Effector CD8-positive, alpha-beta T cell (primary cell): ENCODE measurements around the gene RNF26.
A peak's percentile ranks its signal among the peaks of the same experiment; 100 is the strongest.

Source experiments
- DNase-seq: peaks from one replicate; lab custom pipeline; 2025; lab: John Stamatoyannopoulos, UW

Gene RNF26

DNA sequence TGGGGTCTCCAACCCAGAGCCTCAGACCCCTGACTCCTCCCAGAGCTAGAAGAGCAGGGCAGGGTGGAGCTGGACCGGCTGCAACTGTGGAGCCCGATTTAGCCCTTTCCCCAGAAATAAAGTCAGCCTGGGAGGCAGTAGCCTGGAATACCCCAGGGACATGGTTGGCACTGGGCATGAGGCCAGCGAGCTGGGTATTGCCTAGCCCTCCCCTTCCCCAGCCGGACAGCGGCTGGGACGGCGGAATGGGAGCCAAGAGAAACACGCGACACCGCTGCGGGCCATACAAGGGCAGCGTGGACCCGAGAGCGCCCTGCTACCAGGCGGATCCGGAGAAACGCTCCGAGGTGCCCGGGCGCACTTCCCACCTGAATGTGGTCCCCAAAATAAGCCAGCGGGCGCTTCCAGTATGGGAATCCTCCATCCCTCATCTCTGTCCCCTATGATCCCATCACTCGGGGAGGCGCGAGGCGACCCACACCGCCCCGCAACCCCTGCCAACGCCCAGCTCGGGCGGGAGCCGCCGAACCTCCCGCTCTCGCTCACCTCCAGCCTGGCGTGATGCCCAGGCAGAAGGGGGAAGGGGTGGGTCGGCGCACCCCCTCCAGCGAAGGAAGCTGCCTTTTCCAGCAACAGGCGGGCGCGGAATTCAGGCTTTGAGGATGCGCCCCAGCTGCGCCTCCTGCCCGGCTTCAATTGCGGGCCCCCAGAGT is 18.2 kb upstream of the RNF26 start:
- no peak for DNase-seq

DNA sequence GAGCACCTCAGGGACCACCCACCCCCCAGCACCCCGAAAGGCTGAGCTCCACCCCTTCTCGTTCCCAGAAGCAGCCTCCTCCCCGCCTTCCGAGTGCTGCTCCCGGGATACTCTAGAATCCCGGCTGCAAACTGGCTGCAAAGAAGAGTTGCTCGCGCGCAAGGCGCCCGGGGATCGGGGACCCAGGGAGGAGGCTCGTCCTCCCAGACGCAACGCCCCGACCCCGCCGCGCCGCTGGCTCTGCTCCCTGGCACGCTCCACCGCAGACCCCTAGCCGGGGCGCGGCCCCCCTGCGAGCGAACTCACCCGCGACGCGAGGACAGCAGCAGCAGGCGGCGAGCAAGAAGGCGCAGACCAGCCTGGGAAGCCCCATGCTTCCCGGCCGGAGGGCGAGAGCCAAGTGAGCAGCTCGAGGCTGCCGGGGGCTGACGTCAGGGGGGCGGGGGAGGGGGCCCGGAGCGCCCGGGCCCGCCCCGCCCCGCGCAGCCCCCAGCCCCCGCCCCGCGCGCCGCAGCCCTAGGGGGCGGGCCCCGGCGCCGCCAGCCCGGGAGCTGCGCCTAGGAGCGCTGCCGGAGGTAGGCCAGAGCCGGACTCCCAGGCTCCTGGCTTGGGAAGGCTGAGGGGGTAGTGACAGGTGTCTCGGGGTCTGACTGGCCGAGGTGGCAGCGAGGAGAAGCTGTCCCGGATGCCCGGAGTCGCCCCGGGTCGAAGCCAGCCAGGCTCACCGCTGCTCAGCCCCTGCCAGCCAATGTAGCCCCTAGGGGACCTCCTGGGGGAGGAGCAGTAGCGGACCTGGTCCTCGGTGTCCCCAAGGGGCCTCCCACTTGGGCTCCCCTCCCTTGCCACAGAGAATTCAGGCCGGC is 17.4 kb upstream of the RNF26 start, which contains the start of gene MCAM:
Gene MCAM, minus strand, starts transcription at position 402 of the 863 bp plus-strand sequence. Its CDS starts 29 bp downstream, at position 373.
- no peak for DNase-seq

DNA sequence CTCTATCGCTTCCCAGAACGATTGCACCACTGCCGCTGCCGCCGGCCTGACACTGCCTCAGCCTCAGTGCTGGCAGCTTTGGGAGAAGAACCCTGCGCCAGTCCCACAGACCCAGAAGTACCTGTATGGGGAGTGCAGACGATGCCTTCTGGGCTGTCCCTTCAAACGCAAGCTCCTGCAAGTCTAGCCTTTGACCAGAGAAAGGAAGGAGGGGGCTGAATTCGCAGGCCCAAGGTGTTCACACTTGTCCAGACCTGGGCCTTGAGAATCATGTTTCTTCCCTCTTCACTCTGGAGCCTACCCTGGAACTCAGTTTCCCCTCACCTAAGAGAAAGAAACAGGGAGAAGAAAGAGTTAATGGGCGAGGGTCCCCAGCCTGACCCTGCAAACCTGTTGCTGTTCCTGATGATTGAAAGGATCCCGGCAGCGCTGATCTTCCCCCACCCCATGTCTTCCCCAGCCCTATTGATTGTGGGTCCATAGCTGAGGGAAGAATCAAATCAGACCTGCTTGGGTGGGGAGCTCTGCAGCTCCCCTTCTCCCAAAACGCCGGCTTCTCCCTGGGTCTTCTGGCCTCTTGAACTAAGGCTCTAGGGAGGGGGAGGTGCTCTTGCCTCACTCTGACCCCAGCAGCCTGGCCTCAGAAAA is 16.6 kb upstream of the RNF26 start:
- DNase-seq: no peak

DNA sequence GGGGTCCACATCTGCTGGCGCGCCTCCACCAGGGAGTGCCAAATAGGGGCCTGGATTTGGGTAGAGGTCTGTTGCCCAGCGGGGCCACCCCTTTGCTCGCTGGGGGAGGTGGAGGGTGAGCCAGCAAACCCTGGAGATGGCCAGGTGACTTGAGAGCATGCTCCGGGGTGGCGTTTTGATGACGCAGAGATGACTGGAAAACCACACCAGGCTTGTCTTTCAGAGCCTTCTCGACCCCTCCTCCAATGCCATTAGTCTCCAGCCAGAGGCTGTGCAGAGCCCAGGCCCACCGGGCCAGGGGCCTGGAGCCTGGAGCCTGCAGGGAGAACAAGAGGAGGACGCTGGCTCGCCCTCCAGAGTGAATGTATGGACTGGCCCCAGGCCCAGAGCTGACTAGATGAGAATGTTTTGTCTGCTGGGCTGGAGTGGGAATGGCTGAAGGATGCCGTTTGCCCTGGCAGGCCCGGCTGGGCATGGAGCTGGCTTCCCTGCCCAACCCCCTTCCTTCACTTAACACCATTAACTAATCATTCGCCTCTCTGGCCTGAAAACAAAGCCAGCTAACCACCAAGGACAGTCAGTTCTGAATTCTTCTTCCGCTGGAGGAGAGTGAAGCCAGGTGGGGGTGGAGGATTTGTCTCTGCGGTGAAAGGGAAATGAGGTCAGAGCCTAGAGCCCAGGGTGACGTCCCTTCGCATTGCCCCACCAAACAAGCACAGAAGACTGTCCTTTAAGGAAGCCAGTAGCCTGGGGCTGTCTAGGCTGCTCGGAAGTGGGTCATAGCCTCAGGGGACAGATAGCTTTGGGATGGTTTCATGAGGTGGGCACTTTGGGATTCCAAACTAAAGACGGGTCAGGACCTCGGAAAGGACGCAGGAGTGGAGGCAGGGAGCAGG is 15.8 kb upstream of the RNF26 start:
- DNase-seq: no peak

DNA sequence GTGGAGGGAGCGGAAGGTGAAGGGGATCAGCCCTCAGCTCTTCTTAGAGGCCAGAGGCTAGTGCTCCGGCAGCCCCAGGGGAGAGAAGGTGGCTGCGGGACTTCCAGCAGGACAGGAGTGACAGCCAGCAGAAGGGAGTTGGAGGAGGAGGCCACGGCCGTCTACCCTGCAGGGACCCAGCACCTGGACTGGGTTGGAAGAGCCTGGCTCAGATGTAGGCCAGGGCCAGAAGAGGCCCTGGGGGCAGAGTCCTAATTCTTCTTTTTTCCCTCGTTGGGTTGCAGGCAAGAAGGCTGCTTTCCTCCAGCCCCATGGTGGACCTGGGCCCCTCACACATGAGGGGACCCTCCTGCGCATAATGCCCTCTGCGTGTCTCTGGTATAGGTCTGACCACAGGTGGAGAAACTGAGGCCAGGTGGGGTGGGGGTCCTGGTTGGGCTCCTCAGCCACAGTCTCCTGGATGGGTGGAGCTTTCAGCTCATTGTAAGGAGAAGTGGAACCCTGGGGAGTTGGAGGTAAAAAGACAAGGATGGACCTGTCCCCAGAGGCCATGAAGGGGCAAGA is 15.1 kb upstream of the RNF26 start:
- DNase-seq: no peak

DNA sequence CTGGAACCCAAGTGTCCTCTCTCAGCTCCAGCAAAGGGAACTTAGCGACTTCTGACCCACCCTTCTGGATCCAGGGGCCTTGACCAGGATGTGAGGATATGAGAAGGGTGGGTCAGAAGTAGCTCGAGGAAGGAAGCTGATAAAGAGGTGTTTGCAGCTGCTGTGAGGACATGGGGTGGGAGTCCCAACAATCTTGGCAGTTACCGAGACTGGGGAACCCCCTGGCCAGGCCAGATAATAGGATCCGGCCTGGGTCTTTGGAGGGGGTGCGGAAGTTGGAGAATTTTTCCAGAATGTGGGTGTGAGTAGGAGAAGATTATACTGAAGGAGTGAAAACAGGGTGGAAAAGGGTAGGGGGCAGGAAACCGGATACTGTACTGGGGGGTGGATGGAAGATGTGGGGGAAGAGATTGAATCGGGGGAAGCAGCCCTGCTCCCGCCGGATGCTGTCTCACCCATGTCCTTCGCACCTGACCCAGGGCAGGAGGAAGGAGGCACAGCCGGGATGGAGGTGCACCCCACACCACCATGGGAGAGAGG is 14.6 kb upstream of the RNF26 start:
- DNase-seq: no peak

DNA sequence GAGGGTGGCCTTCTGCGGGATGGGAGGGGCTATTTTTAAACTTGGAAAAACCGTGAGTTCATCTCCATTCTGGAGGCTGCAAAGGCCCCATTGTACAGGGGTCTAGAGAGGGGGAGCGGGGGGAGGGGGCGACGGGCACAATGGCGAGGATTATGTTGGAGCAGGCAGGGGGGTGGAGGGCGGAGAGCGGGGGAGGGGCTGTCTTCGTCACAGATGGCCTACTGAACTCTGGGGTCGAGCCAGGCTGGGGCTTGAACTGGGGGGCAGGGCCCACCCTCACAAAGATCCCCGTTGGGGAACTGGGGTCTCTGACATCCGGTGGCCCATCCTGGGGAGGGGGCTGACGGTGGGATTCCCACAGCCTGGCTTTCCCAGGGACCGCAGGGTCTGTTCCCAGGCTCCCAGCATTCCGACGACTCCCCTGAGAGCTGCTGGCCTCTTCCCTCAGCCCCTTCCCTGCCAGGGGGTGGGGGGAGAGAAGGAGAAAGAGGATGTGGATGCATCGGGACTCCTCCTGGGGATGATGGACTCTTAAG is 14.0 kb upstream of the RNF26 start:
- DNase-seq: no peak

DNA sequence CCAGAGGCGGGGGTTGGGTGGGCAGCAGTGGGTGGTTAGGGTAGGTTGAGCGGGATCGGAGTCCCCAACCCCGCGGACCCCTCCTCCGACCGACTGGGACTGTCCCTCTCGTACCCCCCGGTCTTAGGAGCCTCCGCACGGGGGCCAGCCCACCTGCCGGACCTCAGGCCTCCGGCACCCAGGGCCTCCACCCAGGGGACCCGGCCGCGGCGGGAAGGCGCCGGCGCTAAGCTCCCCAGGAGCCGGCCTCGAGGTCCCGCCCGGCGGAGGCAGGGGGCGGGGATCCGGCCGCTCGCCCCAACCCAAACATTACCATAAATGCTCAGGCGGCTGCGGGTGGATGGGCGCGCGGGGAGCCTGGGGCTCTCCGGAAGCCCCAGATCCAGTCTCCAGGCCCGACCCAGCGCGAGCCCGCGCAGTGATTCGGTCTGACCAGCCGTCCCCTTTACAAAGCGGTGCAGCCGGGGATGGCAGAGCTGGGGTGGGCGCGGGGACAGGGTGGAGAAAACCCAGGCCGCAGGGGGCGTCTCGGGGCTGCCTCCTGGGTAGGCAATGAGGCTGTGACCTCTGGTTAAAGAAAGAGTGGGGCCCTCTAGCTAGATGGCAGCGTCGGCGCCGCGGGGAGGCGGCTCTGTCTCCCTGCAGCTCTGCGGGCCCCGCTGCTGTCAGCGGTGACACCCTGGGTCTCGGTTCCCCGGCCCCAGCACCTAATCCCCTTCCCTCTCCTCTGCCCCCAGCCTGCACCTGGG is 13.4 kb upstream of the RNF26 start:
- DNase-seq: peak; percentile 22

DNA sequence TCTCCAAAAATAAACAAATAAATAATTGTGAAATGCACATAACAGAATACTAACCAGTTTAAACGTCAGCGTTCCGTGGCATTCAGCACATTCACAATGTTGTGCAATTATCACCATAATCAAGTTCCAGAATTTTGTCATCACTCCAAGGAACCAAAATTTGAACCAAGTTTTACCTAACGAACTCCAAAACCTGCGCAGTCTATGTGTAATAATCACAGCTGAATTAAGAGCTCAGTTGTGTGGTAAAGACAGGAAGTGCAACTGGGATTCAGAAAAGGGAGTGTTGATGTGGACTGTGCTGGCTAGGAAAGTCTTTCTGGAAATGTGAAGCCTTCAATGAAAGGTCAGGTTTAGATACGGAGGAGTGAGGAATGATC is 12.0 kb upstream of the RNF26 start:
- no peak for DNase-seq

DNA sequence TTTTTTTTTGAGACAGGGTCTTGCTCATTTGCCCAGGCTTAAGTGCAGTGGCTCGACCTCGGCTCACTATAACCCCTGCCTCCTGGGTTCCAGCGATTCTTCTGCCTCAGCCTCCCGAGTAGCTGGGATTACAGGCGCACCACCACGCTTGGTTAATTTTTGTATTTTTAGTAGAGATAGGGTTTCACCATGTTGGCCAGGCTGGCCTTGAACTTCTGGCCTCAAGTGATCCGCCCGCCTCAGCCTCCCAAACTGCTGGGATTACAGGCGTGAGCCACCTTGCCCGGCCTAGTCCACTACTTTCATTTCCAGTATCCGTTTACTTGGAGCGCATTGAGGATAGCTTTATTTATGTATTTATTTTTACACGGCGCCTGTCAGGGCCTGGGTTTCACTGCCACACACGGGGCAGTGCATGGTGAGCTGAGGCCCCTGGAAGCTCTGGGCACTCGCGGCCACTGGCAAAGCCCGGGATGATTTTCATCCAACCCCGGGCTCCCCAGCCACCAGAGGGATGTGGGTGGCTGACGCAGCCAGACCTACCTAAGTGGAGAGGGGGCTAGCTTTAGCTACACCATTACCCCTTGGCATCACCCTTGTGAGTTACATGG is 11.3 kb upstream of the RNF26 start:
- no peak for DNase-seq

DNA sequence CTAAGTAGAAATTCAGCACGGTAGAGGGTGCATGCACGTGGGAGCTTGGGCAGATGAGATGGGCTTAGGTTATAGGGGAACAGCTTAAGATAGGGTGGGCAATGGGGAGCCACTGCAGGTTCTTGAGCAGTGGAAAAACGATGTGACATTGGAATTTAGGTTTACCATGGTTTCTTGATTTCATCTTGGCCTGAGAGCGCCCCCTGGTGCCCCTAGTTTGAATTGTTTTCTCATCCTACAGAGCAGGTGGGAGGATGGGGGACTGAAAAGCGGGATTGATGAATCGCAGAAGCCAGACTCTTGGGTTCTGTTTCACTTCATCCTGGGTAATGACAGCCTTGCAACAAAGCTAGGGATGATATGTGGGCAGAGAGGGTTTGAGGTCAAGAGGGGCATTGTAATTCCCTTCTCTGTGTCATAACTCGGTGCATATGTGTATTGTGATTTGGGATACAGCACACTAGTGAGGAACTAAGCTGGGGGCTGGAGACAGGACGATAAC is 10.7 kb upstream of the RNF26 start:
- DNase-seq: peak; percentile 78

DNA sequence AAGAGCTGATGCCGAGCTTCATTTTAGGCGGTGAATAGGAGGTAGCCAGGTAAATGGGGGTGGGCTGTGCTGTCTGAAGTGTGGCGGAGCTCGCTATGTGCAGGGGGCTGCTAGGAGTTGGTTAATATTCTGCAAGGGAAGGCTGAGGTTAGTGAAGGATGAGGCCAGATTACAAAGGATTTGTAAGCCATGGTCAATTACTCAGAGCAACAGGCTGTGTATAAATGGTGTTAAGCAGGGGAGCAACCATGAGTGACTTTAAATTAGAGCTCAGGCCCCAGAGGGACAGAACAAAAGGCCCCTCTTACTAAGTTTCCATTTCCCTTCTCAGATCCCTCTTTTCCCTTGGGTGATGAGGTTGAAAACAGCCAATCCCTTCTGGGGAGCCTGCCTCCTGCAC is 10.1 kb upstream of the RNF26 start:
- DNase-seq: no peak

DNA sequence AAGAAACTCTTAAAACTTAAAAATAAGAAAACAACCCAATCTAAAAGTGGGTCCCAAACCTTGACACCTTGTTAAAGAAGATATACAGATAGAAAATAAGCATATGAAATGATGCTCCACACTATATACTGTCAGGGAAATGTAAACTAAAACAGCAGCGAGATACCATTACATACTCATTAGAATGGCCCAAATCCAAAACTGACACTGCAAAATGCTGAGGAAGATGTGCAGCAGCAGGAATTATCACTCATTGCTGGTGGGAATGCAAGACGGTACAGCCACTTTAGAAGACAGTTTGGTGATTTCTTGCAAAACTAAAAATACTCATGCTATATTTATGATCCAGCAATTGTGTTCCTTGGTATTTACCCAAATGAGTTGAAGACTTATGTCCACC is 5.0 kb upstream of the RNF26 start:
- no peak for DNase-seq

DNA sequence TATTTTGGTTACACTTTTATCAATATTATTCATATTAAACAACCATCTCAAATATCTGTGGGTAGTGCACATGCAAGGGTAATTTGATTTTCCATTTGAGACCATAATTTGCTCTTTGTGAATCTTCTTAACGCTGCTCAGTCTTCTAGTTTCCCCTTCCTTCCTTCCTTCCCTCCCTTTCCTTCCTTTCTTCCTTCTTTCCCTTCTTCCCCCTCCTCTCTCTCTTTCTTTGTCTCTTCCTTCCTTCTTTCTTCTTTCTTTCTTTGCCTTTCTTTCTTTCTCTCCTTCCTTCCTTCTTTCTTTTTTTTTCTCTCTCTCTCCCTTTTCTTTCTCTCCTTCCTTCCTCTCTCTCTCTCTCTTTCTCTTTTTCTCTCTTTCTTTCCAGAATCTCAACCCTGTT is 4.1 kb upstream of the RNF26 start:
- DNase-seq: no peak

DNA sequence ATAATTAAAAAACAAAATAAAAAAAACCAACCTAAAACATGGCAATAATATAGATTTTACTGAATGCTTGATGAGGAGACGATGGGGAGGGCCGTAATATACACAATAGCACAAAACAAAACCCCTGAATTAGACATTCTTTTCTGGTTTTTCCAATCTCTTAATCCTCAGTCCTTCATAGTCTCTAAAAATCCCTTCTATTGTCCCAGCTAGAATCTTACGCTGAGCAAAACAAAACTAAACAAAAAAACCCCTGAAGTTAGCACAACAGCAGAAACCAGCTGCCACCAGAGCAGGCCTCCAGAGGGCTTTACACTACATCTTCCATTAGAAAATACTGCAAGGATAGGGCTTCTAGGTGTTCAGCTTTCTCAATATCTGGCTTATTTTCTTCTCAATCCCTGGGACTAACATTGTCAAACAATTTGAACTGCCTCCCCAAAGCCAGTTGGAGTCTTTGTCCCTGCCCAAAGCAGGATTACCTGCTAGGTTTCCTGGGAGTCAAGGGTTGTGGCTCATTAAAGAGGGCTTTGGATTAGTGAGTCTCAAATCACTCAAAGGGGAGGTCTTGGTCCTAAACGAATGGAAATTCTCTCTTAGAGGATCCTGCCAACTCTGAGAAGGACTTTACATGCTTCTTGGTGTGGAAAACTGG is 2.1 kb upstream of the RNF26 start:
- DNase-seq: no peak

DNA sequence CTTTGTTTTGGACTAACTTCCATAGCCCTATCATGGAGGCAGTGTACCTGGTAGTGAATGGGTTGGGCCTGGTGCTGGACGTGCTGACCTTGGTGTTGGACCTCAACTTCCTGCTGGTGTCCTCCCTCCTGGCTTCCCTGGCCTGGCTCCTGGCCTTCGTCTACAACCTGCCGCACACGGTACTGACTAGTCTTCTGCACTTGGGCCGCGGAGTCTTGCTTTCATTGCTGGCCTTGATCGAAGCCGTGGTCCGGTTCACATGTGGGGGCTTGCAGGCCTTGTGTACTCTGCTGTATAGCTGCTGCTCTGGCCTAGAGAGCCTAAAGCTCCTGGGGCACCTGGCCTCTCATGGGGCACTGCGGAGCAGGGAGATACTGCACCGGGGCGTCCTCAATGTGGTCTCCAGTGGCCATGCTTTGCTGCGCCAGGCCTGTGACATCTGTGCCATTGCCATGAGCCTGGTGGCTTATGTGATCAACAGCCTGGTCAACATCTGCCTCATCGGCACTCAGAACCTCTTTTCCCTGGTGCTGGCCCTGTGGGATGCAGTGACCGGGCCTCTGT is 846 bp downstream of the RNF26 start:
- DNase-seq: no peak

DNA sequence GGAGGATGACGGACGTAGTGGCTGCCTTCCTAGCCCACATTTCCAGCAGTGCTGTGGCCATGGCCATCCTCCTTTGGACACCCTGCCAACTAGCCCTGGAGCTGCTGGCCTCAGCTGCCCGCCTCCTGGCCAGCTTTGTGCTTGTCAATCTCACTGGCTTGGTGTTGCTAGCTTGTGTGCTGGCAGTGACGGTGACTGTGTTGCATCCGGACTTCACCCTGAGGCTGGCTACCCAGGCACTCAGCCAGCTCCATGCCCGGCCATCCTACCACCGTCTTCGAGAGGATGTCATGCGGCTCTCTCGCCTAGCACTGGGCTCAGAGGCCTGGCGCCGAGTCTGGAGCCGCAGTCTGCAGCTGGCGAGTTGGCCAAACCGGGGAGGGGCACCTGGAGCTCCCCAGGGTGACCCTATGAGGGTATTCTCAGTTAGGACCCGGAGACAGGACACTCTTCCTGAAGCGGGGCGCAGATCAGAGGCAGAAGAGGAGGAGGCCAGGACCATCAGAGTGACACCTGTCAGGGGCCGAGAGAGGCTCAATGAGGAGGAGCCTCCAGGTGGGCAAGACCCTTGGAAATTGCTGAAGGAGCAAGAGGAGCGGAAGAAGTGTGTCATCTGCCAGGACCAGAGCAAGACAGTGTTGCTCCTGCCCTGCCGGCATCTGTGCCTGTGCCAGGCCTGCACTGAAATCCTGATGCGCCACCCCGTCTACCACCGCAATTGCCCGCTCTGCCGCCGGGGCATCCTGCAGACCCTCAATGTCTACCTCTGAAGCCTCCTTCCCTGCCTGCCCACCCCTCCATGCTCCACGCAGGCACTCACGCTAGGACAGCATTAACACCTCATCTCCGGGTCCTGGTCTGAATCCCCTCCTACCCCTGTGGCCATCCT is 1.6 kb downstream of the RNF26 start:
- no peak for DNase-seq
